GM12872 (cell line): Measurements from ENCODE around the gene CTTNBP2.

Source experiments
- CTCF ChIP-seq: IDR thresholded peaks from 3 replicates; pipeline ENCODE4 v1.5.1; 2011; ENCODE audit warnings: low read depth, mild to moderate bottlenecking, low read length, moderate library complexity; ENCODE audit not compliant: insufficient read depth

CTTNBP2 gene

GRCh38 chr7:117888627-117889026 is 15.4 kb upstream of the CTTNBP2 start:
- no peak for TF ChIP-seq CTCF

- TF ChIP-seq CTCF: no peak
These were observed 9.4 kb upstream of the CTTNBP2 start for GRCh38 chr7:117882594-117882993.

GRCh38 chr7:117876761-117877160 is 3.5 kb upstream of the CTTNBP2 start:
- no peak for TF ChIP-seq CTCF

GRCh38 chr7:117875566-117875965 is 2.3 kb upstream of the CTTNBP2 start:
- TF ChIP-seq CTCF: 0 out of 3 replicates have a peak, but pooled peaks have one; percentile 15

- no peak for TF ChIP-seq CTCF
These were observed 1.0 kb upstream of the CTTNBP2 start for GRCh38 chr7:117874191-117874700.

- no peak for TF ChIP-seq CTCF
These were observed 506 bp downstream of the CTTNBP2 start for GRCh38 chr7:117872561-117873309.

- no peak for TF ChIP-seq CTCF
These were observed 1.3 kb downstream of the CTTNBP2 start for GRCh38 chr7:117871778-117872538.
